ENCODE results near the gene RNF32.

RNF32 gene

DNA sequence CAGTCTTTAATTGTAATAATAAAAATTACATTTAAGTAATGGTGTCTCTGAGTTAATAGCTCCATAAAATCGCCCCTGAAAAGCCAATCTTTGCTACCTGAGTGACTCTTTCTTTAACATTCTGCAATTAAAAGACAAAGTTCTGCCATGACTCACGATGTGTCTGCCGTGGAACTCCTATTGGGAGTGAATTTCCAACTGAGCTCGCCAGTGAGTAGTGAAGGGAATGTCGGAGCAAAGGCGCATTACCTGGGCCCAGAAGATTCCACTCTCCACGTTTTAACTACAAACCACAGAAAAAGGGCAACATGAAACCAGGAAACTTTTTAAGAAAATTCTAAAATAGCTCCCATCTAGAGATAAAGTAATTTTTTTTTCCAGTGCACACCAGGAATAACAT is 36.9 kb upstream of the RNF32 start:
- no peak overlapping the region for H3K4me3 ChIP-seq (ENCODE audit: low read depth, low read length)
- no peak for TF ChIP-seq CTCF (IDR thresholded peaks at IDR 0.05; ENCODE audit: low read depth, low read length)

- no peak for TF ChIP-seq CTCF (IDR thresholded peaks at IDR 0.05; ENCODE audit: low read depth, low read length)
- H3K4me3 ChIP-seq (ENCODE audit: low read depth, low read length): no peak overlapping the region
Observed at GRCh38 chr7:156604311-156604710, 36.3 kb upstream of the RNF32 start.

- TF ChIP-seq CTCF (IDR thresholded peaks at IDR 0.05; ENCODE audit: low read depth, low read length): no peak
- no peak overlapping the region for H3K4me3 ChIP-seq (ENCODE audit: low read depth, low read length)
Observed at GRCh38 chr7:156604836-156605695, 35.5 kb upstream of the RNF32 start.

- no peak for TF ChIP-seq CTCF (IDR thresholded peaks at IDR 0.05; ENCODE audit: low read depth, low read length)
- H3K4me3 ChIP-seq (ENCODE audit: low read depth, low read length): no peak overlapping the region
Observed at GRCh38 chr7:156606135-156606534, 34.4 kb upstream of the RNF32 start.

DNA sequence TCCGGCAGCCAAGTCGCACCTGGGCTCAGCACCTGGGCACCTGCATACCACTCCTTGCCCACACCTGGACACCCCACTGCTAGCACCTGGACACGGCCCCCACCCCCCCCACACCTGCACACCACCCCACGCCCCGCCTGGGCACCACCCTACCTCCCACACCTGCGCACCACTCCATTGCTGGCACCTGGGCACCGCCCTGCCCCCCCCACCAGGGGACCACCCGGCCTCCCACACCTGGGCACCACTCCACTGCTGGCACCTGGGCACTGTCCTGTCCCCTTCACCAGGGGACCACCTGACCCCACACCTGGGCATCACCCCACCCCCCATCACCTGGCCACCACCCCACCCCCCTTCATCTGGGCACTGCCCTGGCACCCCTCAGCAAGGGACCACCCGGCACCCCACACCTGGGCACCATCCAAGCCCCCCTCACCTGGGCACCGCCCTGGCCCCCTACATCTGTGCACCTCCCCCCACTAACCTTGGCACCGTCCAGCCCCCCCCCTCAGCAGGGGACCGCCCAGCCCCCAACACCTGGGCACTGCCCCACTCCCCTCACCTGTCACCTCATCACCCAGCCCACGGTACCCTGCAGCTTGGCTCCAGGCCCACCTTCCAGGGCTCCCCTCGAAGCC is 33.8 kb upstream of the RNF32 start:
- TF ChIP-seq CTCF (IDR thresholded peaks at IDR 0.05; ENCODE audit: low read depth, low read length): no peak
- H3K4me3 ChIP-seq (ENCODE audit: low read depth, low read length): no peak overlapping the region

- TF ChIP-seq CTCF (IDR thresholded peaks at IDR 0.05; ENCODE audit: low read depth, low read length): no peak
- peak overlapping the region; percentile 42 for H3K4me3 ChIP-seq (ENCODE audit: low read depth, low read length)
Observed at GRCh38 chr7:156607332-156608172, 33.0 kb upstream of the RNF32 start.

All from WI38 (cell line).